ENCODE data around the gene SERPINA6.
"Not testable (repeated sequence)": the region's sequence is repeated elsewhere in the genome, so short reads cannot be mapped to it uniquely, and the experiment has no call there.

Gene SERPINA6

GRCh38 chr14:94360945-94361565 lies 37.9 kb upstream of the SERPINA6 start:
- no peak for DNase-seq (ENCODE audit: extremely low read depth, low read depth)

DNA sequence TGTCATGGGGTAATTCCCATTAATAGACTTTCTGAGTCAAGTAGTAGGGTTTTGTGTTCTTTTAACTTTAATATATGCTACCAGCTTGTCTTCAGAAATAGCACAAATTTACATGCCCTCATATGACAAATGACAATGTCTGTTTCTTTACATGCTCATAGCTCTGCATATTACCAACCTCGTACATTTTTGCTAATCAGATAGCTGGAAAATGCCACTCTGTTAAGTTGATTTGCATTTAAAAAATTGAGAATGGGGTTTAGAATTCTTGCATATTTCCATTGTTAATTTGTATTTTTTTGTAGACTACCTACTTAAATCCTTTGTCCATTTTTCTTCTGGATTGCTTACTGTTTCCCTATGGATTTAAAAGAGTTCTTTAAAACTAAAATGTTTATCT lies 34.0 kb upstream of the SERPINA6 start:
- TF ChIP-seq CTCF (IDR thresholded peaks at IDR 0.05; ENCODE audit: low read depth, low read length), result no peak
- DNase-seq (ENCODE audit: extremely low read depth, low read depth), result no peak

More at GRCh38 chr14:94360945-94361565, 37.9 kb upstream of the SERPINA6 start:
- no peak for TF ChIP-seq CTCF (IDR thresholded peaks at IDR 0.05; ENCODE audit: low read depth, low read length)

DNA sequence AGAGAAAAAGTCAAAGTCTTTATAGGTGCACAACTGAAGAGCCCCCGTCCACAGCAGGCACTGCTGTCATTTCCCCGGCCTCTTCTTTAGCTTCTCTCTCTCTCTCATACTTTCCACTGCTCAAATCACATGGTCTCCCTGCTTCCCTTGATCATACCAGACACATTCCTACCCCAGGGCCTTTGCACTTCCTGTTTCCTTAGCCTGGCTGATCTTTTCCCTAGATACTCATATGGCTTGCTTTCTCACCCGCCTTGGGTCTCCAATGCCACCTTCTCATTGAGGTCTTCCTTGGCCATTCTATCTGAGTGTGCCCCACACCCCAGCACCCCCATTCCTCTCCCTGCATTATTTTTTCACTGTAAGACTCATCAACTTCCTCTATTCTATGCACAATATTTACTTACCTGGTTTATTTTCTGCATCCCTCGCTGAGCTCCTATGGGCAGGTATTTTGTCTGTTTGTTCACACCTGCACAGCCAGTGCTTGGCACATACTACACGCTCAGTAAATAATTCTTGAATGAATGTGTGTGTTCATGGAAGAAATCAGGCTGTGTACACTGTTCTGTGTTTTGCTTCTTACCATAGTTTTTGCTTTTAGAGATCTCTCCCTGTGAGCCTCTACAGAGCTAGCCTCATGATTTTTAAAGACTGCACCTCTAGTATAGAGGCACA lies 33.4 kb upstream of the SERPINA6 start:
- DNase-seq (ENCODE audit: extremely low read depth, low read depth), result no peak
- no peak for TF ChIP-seq CTCF (IDR thresholded peaks at IDR 0.05; ENCODE audit: low read depth, low read length)

- peak; percentile 78 for TF ChIP-seq CTCF (IDR thresholded peaks at IDR 0.05; ENCODE audit: low read depth, low read length)
- peak; percentile 56 for DNase-seq (ENCODE audit: extremely low read depth, low read depth)
Observed at GRCh38 chr14:94355191-94355794, 32.2 kb upstream of the SERPINA6 start.

GRCh38 chr14:94354638-94355185 lies 31.6 kb upstream of the SERPINA6 start:
- TF ChIP-seq CTCF (IDR thresholded peaks at IDR 0.05; ENCODE audit: low read depth, low read length), result no peak
- DNase-seq (ENCODE audit: extremely low read depth, low read depth), result no peak

GRCh38 chr14:94354190-94354589 lies 31.1 kb upstream of the SERPINA6 start:
- DNase-seq (ENCODE audit: extremely low read depth, low read depth), result not testable (repeated sequence)

DNA sequence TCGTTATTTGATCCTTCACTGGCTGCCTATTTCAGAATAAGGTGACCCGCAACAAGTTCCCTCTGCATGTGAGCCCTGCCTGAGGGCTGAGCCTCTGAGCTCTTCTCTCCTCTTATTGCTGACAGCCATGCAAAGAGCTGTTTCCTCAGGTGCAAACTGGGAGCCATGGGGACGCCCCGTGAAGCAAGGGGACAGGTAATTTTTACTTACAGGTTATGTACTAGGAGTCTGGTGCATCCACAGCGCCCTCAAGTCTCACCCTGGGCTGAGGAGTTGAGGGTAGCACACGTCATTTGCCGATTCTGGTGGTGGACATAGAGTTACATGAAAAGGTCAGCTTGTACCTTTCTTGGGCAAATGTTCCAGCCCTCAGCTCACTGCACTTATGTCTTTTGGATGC lies 26.1 kb upstream of the SERPINA6 start:
- DNase-seq (ENCODE audit: extremely low read depth, low read depth), result no peak
- TF ChIP-seq CTCF (IDR thresholded peaks at IDR 0.05; ENCODE audit: low read depth, low read length), result no peak
